SKM-1 treated with dmso at 0.1 percent for 144 hours (cell line): Measurements from ENCODE around the gene PHKG2.

ENCODE experiments used
- DNase-seq: peaks from one replicate; lab custom pipeline; 2025; ENCODE audit not compliant: unreplicated experiment; lab: John Stamatoyannopoulos, UW

The PHKG2 gene

DNA sequence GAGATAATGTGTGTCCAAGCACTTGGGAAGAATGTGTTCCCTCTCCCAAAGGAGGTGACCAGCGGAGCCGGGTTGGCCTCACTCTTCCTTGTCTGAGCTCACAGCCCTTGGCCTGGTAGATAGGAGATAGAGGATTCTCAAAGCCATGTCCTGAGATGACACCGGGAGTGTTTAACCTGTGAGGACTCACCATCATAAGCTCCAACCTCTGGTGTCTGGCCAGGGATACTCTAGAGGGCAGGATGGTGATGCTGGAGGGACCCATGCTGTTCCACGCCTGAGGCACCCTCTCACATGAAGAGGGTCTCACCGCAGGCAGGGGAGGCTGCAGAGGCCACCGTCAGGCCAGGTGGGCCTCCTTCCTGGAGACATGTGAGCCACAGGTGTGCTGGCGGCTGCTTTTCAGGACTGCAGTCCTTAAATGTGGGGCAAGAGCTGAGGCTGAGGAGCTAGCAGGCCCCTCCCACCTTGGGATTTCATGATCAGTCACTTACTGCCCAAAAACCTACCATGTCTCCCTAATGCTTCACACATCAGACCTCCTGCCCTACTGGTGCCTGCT lies 45.4 kb downstream of the PHKG2 start:
- no peak for DNase-seq

- DNase-seq = no peak
Measured at GRCh38 chr16:30794634-30795033, 46.4 kb downstream of the PHKG2 start.

DNA sequence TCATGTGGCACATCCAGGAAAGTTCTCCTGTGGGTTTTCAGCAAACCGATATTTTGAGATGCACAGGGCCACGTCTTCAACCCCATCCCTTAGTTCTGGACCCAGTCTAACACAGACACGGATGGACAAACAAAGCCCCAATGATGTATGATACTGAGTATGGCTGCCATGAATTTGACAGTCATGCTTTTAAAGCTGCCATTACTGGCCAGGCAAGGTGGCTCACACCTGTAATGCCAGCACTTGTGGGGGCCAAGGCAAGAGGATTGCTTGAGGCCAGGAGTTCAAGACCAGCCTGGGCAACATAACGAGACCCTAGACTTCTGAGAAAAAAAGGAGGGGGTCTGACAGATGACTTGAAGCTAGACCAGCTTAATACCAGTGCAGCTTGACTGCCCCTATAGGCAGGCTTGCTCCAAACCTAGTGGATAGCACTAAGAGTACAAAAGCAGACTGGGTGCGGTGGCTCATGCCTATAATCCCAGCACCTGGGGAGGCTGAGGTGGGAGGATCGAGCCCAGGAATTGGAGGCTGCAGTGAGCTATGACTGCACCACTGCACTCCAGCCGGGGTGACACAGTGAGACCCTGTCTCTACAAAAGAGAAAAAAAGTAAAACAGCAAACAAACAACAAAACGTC lies 49.6 kb downstream of the PHKG2 start:
- no peak for DNase-seq
